IPS-18c (cell line): ENCODE results near the gene KCTD3.

Source experiments
- H3K4me3 ChIP-seq: 2 replicates; pipeline ENCODE4 v1.7.0; 2013; ENCODE audit warnings: low read depth, mild to moderate bottlenecking, low read length, moderate library complexity; ENCODE audit not compliant: insufficient read depth
- H3K9me3 ChIP-seq: one replicate; pipeline ENCODE4 v1.6.1; 2013; ENCODE audit warnings: mild to moderate bottlenecking, low read length, moderate library complexity; ENCODE audit not compliant: control insufficient read depth, insufficient read depth

Gene KCTD3

DNA sequence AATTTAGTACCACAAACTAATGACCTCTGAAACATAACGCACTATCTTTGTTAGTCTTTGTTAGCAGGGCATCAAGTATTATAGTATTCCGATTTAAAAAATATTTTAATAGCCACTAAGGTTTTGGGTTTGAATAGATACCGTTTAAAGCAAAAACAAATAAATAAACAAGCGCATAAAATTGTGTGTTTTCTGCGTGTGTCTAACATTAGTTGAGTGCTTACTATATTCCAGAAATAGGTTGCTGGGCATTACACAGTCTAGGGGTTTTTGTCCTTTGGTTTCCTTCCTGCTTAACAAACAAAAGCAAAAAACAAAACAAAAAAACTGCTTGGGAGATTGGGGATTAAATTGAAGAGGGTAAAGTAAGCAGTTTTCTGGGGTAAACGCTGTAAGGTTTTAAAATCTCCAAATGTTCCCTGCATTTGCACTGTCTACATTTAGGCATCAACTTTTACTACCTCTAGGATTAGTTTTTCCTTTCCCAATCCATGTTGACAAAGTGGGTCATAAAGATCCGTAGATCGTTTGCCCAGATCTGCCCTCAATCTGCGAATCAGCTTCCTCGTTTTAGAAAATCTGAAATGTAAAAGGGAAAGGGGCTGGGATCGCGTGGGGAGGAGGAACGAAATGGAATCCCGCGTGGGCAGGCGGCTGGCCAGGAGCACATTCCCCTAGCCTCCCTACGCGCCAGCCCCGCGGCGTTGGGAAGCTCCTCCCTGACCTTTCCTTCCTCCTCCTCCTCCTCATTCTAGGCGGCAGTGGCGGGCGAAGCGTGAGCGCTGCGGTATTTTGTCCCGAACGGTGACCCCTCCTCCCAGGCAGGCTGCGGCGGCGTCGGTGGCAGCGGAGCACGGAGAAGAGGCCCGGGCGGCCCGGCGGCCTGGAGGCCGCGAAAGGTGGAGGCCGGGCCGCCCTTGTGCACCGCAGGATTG lies at the start of gene KCTD3:
Gene KCTD3, plus strand, starts transcription at position 749 of the 935 bp plus-strand sequence. CDS start 382 bp downstream, outside the sequence.
- no peaks in the 10 kb centered on the region for H3K9me3 ChIP-seq
- H3K4me3 ChIP-seq: peak within 1 kb of the TSS; percentile 94

DNA sequence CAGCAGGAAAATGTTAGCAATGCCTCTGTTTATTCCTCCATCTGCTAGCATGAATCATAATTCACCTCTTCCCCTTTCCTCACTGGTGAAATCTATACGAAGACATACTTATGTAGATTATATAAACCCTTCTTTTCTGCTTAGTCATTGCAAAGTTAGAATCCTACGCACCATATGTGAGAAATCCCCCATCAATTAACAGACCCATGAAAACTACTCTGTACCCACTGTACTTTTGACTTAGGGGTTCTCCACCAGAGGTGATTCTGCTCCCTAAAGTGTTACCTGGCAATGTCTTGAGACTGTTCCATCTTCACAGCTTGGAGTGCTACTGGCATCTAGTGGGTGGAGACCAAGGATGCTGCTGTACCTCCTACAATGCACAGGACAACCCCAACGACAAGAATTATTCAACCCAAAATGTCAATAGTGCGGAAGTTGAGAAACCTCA lies 49.6 kb upstream of the KCTD3 start:
- Histone ChIP-seq H3K4me3 (no peak overlapping the region), H3K9me3 (peaks cover 2% of the 10 kb centered on the region)

DNA sequence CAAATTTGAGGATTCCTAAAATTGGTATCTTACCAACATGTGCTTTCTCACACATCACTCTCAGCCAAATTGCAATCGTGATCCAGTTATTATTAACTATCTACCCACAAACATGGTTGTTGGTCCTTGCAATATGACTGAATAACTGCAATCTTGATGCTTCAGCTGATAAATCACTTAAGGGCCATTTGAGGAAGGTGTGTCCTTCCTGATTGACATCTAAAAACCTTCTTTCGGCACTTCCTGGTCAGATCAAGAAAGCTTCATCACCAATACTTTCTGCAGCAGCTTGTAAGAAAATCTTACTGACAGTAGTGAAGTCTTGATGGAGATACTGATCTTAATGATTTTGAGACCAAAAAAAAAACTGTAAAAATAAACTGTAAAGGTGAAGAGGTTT lies 48.5 kb upstream of the KCTD3 start:
- Histone ChIP-seq H3K4me3 (no peak overlapping the region), H3K9me3 (peaks cover 2% of the 10 kb centered on the region)

DNA sequence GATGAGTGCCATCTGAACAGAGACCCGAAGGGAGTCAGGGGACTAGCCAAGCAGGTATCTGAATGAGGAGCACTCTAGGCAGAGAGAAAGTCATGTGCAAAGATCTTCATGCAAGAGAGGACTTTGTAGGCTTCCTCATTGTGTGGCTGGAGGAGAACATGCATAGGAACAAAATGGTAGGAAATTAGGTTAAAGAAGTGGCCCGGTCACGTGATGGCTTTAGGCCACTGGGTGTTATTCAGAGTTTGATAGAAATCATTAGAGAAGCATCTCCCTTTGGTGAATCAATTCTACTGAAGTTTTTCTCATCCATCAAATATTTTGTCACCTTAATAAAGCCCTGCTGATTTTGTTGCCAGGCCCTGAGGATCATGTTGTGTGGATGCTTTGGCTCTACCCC lies 45.8 kb upstream of the KCTD3 start:
- H3K9me3 ChIP-seq: peaks cover 2% of the 10 kb centered on the region
- no peak overlapping the region for H3K4me3 ChIP-seq

DNA sequence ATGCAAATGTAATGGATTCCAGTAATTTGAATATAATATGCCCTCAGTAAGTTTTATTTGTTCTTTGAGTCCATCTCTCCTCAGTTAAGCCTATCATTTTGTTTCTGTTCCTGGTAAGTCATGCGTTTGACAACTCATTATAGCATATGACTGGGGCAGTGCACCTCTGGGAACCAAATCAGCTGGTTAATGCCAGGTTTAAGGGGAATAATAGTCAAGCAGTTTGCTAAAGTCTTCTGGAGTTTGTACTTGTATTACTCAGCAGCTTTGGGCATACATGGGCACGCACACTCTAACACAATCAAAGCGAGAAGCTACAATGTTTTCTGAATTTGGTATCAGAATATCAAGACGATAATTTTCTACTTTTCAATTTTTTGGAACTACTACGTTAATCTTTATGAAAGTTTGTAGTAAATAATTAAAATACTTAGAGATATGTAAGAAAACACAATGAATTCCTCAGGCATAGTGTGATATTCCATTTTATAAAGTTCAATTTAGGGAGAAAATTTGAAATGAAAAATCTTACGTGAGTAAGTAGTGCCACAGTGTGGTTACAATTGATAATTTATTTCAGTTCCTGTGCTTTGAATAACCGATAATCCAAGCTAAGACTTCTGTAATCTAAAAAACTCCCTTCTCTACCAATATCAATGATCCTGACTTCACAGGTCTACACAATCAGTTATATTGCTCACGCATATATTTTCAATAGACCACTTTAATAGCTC lies 43.8 kb upstream of the KCTD3 start:
- Histone ChIP-seq H3K9me3 (peaks cover 2% of the 10 kb centered on the region), H3K4me3 (no peak overlapping the region)

DNA sequence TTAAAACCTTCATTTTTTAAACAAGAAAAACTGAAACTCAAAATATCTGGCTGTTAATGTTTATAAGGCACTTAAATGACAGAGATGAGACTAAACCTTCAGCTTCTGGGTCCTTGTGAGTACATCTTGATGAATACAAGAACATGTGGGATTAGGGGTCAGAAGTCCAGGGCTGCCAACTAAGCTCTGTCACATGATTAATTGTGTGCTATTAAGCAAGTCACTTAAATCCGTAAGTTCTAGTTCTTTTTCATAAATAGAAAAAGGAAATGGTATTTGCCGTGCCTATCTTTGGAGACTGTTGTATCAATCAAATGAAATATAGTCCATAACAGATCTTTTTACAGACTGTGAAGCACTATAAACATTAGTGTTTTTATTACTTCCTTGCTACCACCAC lies 43.2 kb upstream of the KCTD3 start:
- Histone ChIP-seq H3K9me3 (peaks cover 2% of the 10 kb centered on the region), H3K4me3 (no peak overlapping the region)

DNA sequence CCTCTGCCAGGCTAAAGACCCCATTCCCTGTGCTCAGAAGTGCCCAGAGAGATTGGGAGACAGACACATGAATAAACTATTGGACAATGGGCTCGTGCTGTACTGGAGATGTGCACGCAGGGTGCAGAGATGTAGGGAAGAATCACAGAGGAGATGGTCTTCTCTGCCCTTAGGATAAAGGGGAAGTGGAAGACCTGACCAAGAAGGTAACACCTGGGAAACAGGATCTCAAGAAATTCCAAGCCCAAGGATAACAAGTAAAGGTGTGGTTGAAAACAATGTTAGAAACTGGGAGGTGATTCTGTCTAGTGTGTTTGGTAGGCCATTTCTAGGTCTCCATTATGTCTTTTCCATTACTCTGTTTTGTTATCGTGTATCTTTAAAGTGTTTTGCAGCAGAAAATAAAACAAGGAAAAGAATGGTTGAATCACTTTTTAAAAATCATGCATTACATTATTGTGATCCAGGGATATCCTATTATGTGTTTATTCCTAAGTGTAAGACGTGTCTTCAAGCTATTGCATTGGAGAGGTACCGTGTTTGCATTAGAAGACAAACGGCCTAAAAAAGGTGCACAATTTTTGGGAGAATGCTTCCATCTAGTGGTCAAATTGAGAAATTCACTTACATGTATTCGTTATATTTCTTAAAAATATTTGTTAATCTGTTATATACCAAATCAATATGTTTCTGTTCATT lies 40.8 kb upstream of the KCTD3 start:
- peaks cover under 1% of the 10 kb centered on the region for H3K9me3 ChIP-seq
- H3K4me3 ChIP-seq: no peak overlapping the region

DNA sequence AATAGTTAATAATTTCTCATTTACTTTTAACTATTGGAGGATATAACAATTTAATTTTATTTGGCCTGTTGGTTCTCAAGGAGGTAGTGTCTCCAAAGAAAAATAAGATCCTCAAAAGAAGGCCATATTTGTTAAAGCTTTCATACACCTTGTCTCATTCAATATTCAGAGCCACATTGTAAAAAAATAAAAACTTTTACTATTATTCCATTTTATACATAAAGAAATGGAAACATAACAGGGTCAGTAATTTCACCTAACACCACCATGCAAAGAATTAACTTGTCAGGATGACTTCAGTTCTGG lies 40.3 kb upstream of the KCTD3 start:
- Histone ChIP-seq H3K4me3 (no peak overlapping the region), H3K9me3 (no peaks in the 10 kb centered on the region)

DNA sequence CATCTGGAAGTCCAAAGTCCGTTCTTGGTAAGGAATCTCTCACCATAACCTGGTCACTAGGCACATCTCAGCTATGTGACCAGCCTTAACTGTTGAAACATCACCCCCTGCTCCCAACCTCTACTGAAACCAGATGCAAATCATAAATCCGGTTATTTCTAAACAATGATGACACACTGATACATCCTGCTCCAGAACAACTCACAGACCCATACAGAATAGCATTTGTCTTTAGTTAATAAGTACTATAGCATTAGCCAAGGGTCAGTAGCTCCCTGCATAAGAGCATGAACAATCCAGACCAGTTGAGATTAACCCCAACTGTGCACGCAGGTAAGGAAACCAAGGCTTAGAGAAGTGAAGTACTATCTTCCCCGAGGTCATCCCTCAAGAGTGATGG lies 38.0 kb upstream of the KCTD3 start:
- no peak overlapping the region for H3K4me3 ChIP-seq
- no peaks in the 10 kb centered on the region for H3K9me3 ChIP-seq

DNA sequence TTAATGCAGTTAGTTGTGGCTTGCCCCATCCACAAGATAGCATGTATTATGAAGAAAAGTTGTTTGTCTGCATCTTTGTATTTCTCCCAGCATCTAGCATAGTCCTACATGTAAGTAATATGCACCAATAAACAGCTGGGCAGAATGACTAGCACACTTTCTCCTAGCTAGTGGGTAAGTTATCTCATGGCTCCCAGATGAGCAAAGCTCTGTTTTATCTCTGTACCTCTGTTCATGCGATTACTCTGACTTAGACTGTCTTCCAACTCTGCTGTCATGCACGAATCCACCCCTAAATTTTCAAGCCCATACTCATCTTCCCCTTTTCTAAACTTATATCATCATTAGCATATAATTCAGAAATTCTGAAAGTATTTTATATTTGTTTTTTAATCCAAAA lies 37.5 kb upstream of the KCTD3 start:
- Histone ChIP-seq H3K4me3 (no peak overlapping the region), H3K9me3 (no peaks in the 10 kb centered on the region)

DNA sequence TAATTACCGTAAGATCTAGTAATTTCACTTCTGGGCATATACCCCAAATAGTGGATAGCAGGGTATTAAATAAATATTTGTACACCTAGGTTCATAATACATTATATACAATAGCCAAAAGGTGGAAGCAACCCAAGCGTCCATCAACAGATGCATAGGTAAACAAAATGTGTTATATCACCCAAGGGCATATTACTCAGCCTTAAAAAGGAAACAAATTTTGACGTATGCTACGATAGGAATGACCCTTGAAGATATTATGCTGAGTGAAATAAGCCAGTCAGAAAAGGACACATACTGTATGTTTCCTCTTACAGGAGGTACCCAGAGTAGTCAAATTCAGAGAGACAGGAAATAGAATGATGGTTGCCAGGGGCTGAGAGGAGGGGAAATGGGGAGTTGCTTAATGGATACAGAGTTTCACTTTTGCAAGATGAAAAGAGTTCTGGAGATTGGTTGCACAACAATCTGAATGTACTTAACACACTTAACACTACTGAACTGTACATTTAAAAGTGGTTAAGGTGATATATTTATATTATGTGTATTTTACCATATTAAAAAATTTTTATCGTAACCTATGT lies 36.6 kb upstream of the KCTD3 start:
- H3K4me3 ChIP-seq: no peak overlapping the region
- no peaks in the 10 kb centered on the region for H3K9me3 ChIP-seq

DNA sequence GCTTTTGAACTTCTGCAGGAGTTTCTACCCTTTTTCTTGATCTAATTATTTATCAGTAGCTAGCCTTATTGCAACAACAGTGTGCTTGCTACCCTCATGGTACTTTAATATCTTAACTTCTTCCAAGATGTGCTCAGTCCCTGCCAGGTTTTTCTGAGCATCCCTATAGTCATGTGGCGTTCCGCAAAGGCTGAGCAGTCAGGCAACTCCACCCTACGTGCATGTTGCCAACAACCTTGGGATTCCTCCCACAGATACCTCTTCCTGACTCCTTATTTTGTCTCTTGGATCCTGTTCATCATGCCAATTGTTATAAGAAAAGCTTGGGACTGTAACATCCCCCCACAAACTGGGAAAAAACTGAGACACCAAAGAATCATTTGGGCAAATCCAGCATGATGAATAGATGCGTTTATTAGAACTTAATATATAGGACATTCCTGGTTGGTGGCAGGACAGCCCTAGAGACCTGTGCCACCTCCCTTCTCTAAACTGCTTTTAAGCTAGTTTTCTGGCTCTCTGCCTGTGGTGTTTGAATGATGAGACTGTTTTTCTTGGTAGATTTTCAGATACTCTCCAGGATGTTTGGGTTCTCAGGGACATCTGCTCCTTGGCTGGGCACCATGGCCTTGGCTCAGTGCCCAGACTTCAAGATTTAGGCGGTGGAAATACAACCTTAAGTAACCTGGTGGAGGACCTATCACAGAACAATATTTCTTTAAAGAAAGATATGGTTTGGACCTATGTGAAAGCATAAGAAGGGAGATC lies 27.1 kb upstream of the KCTD3 start:
- no peak overlapping the region for H3K4me3 ChIP-seq
- H3K9me3 ChIP-seq: no peaks in the 10 kb centered on the region

DNA sequence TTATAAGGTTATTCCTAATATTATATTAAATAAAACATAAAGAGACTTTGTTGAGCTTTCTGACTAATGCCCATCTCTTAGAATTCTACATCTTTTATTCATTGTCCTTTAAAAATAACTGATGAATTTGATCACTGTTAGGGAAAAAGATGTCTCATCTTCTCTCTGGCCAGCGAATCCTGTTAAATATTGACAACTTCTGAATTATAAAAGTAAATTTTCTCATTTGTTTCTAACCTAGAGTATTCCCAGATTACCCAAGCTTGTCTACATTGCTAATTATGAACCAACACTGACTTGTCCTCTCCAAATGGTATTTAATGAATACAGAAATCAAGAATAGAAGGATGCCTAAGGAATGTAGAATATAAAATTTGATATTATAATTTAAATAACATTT lies 24.8 kb upstream of the KCTD3 start:
- no peaks in the 10 kb centered on the region for H3K9me3 ChIP-seq

DNA sequence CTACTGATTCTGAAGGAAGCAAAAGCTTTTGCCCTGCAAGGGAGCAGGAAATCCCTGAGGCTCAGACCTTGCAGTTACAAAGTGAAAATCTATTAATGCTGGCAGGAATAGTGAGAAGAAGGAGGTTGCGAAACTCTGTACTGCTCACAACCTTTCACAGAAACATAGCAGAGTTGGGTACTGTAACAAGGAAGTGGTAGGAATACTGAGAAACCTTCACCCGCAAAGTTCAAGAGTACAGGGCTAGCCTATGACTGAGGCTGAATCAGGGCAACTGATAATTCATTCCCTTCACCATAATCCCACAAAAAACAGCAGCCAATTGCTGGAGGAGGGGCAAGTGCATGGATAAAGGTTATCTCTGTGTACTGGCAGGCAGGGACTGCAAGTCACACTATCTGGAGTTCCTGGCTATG lies 23.9 kb upstream of the KCTD3 start:
- Histone ChIP-seq H3K4me3 (no peak overlapping the region), H3K9me3 (no peaks in the 10 kb centered on the region)

More for the DNA sequence above, 24.8 kb upstream of the KCTD3 start:
- H3K4me3 ChIP-seq: no peak overlapping the region

DNA sequence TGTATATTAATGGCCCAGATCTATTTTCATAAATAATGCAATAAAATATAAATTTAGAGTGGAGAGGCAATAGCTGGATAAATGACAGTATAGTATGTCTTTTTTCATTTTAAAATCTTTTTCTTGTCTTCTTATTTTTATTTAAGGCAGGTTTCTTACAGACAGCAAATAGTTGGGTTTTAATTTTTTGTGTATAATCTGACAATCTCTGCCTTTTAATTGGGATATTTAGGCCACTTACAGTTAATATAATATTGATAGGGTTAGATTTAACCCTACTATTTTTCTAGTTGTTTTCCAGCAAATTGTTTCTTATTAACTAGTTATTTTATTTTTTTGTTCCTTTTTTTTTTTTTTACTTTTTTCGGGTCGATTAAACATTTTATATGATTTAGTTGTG lies 23.3 kb upstream of the KCTD3 start:
- H3K4me3 ChIP-seq: no peak overlapping the region
- H3K9me3 ChIP-seq: no peaks in the 10 kb centered on the region

DNA sequence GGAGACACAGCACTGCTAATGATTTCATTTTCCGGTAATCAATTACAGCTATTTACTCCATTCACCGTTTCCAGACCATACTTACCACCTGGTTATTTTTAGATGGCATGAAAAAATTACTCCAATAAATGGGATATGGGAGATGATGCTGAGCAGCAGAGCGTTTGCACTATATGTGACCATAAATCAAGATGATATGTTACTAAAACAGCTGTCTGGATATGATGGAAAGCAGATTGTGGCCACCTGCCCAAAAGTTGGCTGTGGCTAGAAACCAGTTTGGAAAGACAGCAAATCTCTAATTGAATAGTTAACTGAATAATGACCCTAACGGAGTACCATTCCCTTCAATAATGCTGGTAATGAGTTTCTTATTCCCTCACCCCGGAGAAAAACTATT lies 22.5 kb upstream of the KCTD3 start:
- H3K4me3 ChIP-seq: no peak overlapping the region
- no peaks in the 10 kb centered on the region for H3K9me3 ChIP-seq

DNA sequence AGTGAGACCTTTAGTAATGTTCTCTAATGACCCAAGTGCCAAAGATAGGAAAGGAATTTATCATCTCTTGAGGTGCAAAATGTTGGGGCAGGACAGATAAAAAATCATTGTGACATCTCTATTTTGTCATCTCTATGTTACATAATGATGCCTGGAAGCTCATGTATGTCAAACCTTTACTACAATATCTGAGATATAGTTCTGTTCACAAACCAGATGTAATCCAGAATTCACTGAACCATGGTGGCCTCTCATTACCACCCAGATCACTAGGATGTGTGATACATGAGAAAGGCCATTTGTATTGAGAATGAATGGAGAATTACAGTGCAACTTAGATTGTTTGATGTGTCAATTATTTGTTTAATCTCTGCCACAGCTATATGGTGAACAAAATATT lies 22.0 kb upstream of the KCTD3 start:
- Histone ChIP-seq H3K4me3 (no peak overlapping the region), H3K9me3 (no peaks in the 10 kb centered on the region)
